HL-60/S4 treated with phorbol 12-myristate 13-acetate at 8.2 ng/mL for 4 days and 3 days (cell line): ENCODE results near the gene TM4SF5.

Source experiments
- in situ Hi-C: fragments of 300-500 bp; cut with MboI; formaldehyde crosslinking; loops from 2 replicates; pipeline ENCODE4 v1.15.0; 2022; ENCODE audit warnings: low sequenced_read_pairs

The TM4SF5 gene

GRCh38 chr17:4744999-4745969 is 26.4 kb upstream of the TM4SF5 start:
- in situ Hi-C loops = no loop called here

- in situ Hi-C loops = no loop called here
Measured at GRCh38 chr17:4747847-4748246, 23.8 kb upstream of the TM4SF5 start.

DNA sequence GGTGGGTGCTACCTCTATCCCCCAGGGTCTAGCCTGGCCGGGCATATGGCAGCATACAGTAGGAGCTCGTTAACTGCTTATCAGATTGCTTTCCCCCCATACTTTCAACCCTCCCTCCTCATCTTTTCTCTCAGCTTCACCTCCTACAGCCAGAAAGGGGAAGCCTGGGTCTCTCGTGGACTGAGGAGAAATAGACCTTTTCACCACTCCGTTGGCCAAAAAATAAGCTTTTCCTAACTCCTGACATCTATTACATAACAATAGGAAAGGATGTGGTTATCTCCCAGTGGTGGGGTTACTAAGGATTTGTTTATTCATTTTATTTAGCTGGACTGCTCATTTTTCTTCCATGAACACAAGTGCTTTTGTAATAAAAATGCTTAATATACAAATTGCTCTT is 23.0 kb upstream of the TM4SF5 start:
- in situ Hi-C loops = no loop called here

GRCh38 chr17:4750606-4751005 is 21.1 kb upstream of the TM4SF5 start:
- in situ Hi-C loops = no loop called here

- in situ Hi-C loops = no loop called here
Measured at GRCh38 chr17:4751932-4752331, 19.8 kb upstream of the TM4SF5 start.

DNA sequence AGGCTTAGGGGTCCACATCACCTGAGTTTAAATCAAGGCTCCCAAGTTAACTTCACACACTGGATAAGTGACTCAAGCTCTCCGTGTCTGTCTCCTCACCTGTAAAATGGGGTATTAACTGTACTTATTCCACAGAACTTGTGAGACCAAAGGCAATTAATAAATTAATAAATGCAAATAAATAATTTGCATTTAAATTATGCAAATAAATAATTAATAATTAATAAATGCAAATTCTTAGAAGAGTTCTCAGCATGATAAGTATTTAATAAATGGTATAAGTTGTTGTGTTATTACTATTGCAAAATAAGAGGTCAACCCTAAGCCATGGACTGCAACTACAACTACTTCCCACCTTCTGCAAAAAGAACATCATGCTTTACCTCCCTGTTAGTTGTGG is 18.3 kb upstream of the TM4SF5 start:
- in situ Hi-C loops = no loop called here

DNA sequence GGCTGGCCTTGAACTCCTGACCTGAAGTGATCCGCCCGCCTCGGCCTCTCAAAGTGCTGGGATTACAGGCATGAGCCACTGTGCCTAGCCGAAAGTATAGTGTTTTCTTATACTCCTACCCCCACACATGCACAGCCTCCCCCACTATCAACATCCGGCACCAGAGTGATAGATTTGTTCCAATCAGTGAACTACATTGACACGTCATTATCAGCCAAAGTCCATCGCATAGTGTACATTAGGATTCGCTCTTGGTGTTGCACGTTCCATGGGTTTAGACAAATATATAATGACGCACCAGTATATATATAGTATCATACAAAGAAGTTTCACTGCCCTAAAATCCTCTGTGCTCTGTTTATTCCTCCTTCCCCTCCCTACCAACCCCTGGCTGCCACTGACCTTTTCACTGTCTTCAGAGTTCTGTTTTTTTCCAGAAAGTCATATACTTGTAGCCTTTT is 11.9 kb upstream of the TM4SF5 start:
- in situ Hi-C loops = no loop called here

- in situ Hi-C loops = no loop called here
Measured at GRCh38 chr17:4764595-4764994, 7.1 kb upstream of the TM4SF5 start.

DNA sequence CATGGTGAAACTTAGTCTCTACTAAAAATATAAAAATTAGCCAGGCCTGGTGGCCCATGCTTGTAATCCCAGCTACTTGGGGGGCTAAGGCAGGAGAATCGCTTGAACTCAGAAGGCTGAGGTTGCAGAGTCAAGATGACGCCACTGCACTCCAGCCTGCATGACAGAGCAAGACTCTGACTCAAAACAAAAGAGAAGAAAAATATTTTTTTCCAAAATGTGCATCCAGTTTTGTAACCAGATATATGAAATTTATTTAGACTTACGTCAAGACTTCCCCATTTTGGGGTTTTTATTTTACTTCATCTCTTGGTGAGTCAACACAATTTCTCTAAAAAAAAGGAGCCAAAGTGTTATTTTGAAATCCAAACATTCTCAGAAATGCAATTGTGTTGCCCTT is 5.5 kb upstream of the TM4SF5 start:
- in situ Hi-C loops = no loop called here

GRCh38 chr17:4766723-4767122 is 5.0 kb upstream of the TM4SF5 start:
- in situ Hi-C loops = no loop called here

DNA sequence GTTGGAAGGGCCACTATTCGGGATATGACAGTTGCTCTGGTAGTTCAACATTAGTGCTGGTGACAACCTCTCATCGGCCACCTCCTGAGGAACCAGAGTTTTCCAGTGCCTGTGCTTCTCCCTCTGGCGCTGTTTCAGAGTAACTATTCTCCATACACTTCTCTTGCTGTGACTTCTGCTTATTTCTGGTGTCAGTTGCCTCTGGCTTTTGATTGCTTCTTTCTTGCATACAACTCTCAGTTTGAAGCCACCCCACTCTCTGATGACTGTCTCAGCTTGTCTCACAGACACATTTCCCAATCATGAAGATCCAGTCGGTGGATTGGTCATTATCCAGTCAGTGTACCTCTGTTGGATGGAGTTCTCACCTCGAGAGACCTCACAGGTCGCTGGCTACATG is 3.4 kb upstream of the TM4SF5 start:
- in situ Hi-C loops = no loop called here

DNA sequence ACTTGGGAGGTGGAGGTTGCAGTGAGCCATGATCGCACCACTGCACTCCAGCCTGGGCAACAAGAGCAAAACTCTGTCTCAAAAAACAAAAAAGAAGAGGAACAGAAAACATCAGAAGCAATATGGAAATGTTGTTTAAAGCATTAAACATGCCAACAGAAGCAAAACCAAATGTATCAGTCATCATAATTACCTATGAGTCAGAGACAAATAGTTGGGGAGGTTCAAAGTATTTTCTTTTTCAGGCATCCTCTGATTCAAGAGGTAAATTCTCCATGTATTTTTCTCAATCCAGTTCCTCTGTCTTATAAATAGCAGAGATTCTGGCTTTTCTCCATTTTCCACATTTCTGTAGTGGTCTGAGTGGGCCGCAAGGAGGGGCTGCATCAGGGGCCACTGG is 2.1 kb upstream of the TM4SF5 start:
- in situ Hi-C loops = no loop called here

DNA sequence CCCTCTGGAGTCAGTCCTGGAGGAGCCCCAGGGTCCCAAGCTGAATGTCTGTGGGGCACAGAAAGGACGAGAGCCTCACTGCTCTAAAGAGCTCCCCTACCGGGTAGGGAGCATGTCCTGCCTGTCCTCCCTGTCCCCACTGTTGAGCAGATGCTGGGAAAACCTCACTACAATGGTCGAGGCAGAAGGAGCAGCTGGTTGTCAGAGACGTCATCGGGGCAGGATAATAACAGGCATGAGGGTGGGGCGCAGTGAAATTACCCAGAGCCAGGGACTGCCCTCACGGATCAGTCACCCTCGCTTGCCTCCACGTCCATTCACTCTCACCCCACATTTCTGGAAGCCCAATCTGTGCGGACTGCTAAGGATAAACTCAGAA is 538 bp downstream of the TM4SF5 start:
- in situ Hi-C loops = no loop called here

DNA sequence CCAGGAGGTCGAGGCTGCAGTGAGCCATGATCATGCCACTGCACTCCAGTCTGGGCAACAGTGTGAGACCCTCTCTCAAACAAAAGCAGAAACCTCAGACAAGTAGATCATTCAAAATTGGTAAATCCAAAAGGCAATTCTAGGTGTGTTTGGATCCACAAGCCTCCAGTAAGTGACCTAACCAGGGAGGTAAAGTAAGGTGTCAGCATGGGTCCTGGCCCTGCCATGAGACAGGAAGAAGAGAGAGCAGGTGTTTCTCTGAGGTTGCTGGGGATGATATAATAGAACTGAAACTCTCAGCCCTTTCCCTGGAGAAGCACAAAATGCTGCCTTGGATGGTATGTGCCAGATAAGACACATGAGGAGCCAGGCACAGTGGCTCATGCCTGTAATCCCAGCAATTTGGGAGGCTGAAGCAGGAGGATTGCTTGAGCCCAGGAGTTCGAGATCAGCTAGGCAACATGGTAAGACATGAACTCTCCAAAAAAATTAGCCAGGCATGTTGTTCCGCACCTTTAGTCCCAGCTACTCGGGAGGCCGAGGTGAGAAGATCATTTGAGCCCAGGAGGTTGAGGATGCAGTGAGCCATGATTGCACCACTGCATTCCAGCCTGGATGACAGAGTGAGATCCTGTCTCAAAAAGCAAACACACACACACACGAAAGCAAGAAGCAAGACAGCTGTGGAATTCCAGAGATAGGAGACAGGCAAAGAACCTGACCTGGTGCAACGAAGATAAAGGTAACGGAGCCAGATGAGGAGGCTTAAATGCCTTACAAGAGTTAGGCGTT is 6.5 kb downstream of the TM4SF5 start:
- in situ Hi-C loops = no loop called here

DNA sequence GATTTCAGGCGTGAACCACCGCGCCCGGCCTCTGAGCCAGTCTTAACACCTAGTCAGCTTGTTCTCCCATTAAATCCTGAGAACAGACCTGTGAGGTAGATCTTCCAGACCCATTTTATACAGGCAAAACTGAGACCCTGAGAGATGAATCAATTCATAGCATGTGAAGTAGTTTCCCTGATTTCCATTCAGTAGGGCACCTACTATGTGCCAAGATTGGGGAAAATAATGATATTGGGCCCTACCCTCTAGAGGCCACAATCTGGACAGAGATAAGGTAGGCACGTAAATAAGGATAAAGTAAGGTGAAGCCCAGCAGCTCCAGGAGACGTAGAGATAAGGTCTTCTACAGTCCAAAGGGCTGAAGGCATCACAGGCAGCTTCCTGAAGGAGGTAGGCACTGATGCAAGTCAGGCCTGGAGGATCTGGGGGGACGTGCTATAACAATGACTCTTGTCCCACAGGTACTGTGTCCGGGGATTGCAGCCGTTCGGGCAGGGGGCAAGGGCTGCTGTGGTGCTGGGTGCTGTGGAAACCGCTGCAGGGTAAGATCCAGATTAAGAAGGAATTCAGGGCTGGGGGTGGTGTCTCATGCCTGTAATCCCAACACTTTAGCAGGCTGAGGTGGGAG is 8.8 kb downstream of the TM4SF5 start:
- in situ Hi-C loops = no loop called here

GRCh38 chr17:4782652-4783051 is 11.0 kb downstream of the TM4SF5 start:
- in situ Hi-C loops = no loop called here

- in situ Hi-C loops = no loop called here
Measured at GRCh38 chr17:4785311-4786105, 13.8 kb downstream of the TM4SF5 start.

- in situ Hi-C loops = no loop called here
Measured at GRCh38 chr17:4786106-4786511, 14.4 kb downstream of the TM4SF5 start, which contains the start of gene VMO1. Gene VMO1, minus strand, starts transcription at chr17:4786364. Its CDS starts 12 bp downstream, at chr17:4786352.

GRCh38 chr17:4786516-4786915 is 14.8 kb downstream of the TM4SF5 start:
- in situ Hi-C loops = no loop called here

GRCh38 chr17:4788159-4788806 is 16.6 kb downstream of the TM4SF5 start:
- in situ Hi-C loops = no loop called here
